ENCODE measurements around the gene SURF6. TPM values are rescaled to one million over a fixed set of nuclear protein-coding genes. Genes with fewer than 3 reads are reported as not detected.
"Not testable (repeated sequence)": the region's sequence is repeated elsewhere in the genome, so short reads cannot be mapped to it uniquely, and the experiment has no call there.

SURF6 gene
- total and polyA plus RNA-seq, 7 donors, result 13.9 to 43.1 (median 20.1) TPM

DNA sequence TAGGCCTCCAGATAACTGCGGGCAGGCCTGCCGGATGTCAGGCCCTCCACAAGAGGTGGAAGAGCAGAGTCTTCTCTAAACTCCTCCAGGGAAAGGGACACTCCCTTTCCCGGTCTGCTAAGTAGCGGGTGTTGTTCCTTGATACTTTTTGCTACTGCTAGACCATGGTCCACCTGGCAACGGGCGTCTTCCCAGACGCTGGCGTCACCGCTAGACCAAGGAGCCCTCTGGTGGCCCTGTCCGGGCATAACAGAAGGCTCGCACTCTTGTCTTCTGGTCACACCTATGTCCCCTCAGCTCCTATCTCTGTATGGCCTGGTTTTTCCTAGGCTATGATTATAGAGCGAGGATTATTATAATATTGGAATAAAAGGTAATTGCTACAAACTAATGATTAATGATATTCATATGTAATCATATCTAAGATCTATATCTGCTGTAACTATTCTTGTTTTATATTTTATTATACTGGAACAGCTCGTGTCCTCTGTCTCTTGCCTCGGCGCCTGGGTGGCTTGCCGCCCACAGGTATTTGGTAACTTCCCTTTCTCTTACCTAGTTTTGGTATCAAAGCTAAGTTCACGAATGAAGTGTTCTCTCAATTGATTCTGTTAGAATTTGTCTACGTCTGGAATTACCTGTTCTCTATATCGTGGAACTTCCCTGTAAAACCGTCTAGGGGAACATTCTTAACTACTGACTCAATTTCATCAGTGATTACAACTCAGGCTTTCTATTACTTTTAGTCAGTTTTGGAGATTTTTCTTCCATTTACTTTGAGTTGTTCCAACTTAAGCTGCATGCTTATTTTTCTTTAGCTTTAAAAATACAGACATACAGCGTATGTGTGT is 6.5 kb downstream of the SURF6 start:
- TF ChIP-seq CTCF (IDR thresholded peaks at IDR 0.05) (peak; percentile 12 to 55 (median 34)), POLR2AphosphoS5 (IDR thresholded peaks at IDR 0.05) (peak in 1 of 4 donors; percentile 12)
- intact Hi-C loops (cut with DNase I), result loop anchor here (5.0 to 10.0 kb wide), 2 partner anchors 147 to 305 kb away; no protein-coding TSS in a partner anchor
- 49 to 61% methylated on average over 21 of the region's 21 CpGs for WGBS, 2 donors
- not testable (repeated sequence) for H3K27me3 ChIP-seq, H3K9me3 ChIP-seq, H3K27ac ChIP-seq, H3K4me3 ChIP-seq
- H3K4me1 ChIP-seq, result peaks cover 0 to 11% (median 7%) of the 10 kb centered on the region in 4 donors
- DNase-seq, result peak; percentile 64
- H3K36me3 ChIP-seq, result peaks cover 34 to 49% (median 37%) of the 10 kb centered on the region in 4 donors

DNA sequence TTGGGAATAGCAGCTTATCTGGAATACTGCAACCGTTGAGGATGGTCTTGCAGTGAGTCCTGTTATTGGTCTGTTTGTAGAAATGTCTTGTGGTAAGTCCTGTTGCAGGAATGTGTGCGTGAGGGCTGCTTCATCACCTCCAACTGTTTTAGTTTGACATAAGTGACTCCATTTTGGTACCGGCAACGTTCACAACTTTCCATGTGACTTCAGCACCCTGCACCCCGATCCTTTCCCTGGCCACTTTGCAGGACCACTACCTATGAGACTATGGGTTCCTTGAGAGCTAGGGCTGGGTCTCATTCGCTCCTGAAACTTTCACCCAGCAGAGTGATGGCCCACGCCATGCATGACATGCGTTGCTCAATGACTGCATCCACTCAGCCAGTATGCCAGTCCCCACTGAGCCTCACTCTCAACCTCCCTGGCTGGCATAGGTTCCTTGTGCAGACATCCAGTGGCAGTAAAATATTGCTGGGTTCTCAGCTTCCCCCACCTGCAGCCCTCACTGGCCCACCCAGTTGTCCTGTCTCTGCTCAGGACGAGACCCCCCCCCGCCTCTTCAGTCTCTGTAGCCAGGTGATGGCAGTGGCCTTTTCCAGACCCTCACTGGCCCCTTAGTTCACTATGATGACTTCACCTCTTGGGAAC is 8.0 kb downstream of the SURF6 start:
- DNase-seq, result peak; percentile 50
- Histone ChIP-seq H3K4me1 (no peaks in the 10 kb centered on the region), H3K9me3 (no peaks in the 10 kb centered on the region), H3K27me3 (no peaks in the 10 kb centered on the region), H3K36me3 (peaks cover 19 to 33% (median 26%) of the 10 kb centered on the region in 4 donors), H3K27ac (no peak overlapping the region), H3K4me3 (no peak overlapping the region)
- 94 to 97% methylated on average over 10 of the region's 10 CpGs for WGBS, 2 donors
- intact Hi-C loops (cut with DNase I), result loop anchor here (5.0 kb wide), 1 partner anchor 146 kb away; no protein-coding TSS in a partner anchor
- no peak for TF ChIP-seq EP300 (IDR thresholded peaks at IDR 0.05)

DNA sequence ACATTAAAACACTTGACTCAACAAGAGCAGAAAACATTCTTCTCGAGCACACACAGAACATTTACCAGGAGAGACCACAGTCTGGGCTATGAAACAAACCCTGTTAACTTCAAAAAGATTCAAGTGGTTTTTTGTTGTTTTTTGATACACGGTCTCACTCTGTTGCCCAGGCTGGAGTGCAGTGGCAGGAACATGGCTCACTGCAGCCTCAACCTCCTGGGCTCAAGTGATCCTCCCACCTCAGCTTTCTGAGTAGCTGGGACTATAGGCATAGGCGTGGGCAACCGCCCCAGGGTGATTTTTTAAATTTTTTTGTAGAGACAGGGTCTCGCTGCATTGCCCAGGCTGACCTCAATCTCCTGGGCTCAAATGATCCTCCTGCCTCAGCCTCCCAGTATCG is 9.0 kb downstream of the SURF6 start:
- DNase-seq, result peak; percentile 33
- intact Hi-C loops (cut with DNase I), result loop anchor here (5.0 kb wide), 1 partner anchor 145 kb away; no protein-coding TSS in a partner anchor

GRCh38 chr9:133323991-133324703 is 11.8 kb downstream of the SURF6 start:
- no peak overlapping the region for H3K4me3 ChIP-seq
- intact Hi-C loops (cut with DNase I), result no loop called here
- H3K27ac ChIP-seq, result no peak overlapping the region
- H3K4me1 ChIP-seq, result no peaks in the 10 kb centered on the region
- no peaks in the 10 kb centered on the region for H3K27me3 ChIP-seq
- 83 to 91% methylated on average over 13 of the region's 13 CpGs for WGBS, 2 donors
- no peaks in the 10 kb centered on the region for H3K9me3 ChIP-seq
- TF ChIP-seq CTCF (IDR thresholded peaks at IDR 0.05), result no peak
- no peak for TF ChIP-seq POLR2AphosphoS5 (IDR thresholded peaks at IDR 0.05)
- TF ChIP-seq POLR2A (IDR thresholded peaks at IDR 0.05), result no peak
- TF ChIP-seq EP300 (IDR thresholded peaks at IDR 0.05), result no peak
- peak; percentile 30 for DNase-seq
- H3K36me3 ChIP-seq, result no peaks in the 10 kb centered on the region

More for the DNA sequence above, 9.0 kb downstream of the SURF6 start:
- H3K27ac ChIP-seq, H3K4me1 ChIP-seq, H3K27me3 ChIP-seq, H3K9me3 ChIP-seq, H3K4me3 ChIP-seq: not testable (repeated sequence)
- H3K36me3 ChIP-seq, result peaks cover 9 to 24% (median 17%) of the 10 kb centered on the region in 4 donors
- WGBS, 2 donors, result 92 to 94% methylated on average over 6 of the region's 6 CpGs

DNA sequence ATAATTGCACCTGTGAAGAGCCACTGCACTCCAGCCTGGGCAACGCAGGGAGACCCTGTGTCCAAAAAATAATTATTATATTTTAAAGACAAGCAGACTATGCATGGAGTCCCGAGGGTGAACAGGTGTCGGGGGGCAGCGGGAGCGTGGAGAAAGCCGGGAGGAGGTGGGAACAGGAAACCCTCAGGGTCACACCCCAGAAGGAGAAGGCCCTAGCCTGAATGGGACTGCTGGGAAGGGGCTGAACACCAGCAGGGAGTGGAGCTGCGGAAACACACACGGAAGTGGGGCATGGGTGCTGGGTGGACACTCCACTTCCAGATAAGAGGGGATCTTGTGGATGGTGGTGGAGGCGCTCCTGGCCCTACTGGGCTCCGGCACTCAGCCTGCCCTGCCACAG is 12.8 kb downstream of the SURF6 start:
- intact Hi-C loops (cut with DNase I), result no loop called here
- WGBS, 2 donors, result 94 to 95% methylated on average over 10 of the region's 10 CpGs

More for the DNA sequence above, 12.8 kb downstream of the SURF6 start:
- no peak for TF ChIP-seq EP300 (IDR thresholded peaks at IDR 0.05)
- no peak for TF ChIP-seq POLR2A (IDR thresholded peaks at IDR 0.05)
- no peak for TF ChIP-seq CTCF (IDR thresholded peaks at IDR 0.05)
- Histone ChIP-seq H3K36me3 (no peaks in the 10 kb centered on the region), H3K27me3 (no peaks in the 10 kb centered on the region), H3K9me3 (no peaks in the 10 kb centered on the region), H3K27ac (no peak overlapping the region), H3K4me1 (no peaks in the 10 kb centered on the region), H3K4me3 (no peak overlapping the region)
- DNase-seq, result peak; percentile 33

Data from sigmoid colon (tissue), 7 donors.